ENCODE measurements around the gene ADARB2.
A peak's percentile ranks its signal among the peaks of the same experiment; 100 is the strongest.

The ADARB2 gene

DNA sequence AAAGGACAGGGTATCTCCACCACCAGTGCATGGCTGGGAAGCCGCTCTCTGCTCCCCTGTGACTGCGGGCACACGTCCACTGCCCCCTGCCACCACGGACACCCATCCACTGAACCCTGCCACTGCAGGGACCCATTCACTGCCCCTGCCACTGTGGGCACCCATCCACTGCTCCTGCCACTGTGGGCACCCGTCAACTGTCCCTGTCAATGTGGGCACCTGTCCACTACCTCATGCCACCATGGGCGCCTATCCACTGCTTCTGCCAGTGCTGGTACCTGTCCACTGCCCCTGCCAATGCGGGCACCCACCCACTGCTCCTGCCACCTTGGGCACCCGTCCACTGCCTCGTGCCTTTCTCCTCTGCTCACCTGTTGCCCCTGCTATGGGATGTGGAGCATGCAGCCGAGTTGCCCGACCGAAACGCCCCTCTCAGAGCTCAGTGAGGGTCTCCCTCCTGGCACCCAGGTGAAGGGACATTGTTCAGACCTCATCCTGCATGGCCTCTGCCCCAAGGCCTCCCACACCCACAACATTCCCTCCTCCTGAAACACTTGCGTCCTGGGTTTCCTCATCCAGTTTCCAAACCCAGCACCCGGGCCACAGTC, 207.4 kb downstream of the ADARB2 start:
- TF ChIP-seq FOXM1 (IDR thresholded peaks at IDR 0.05; ENCODE audit: borderline replicate concordance, low read depth) (no peak), EGR1 (IDR thresholded peaks at IDR 0.05) (no peak), CREB1 (IDR thresholded peaks at IDR 0.05; ENCODE audit: low read depth) (no peak), TAF1 (IDR thresholded peaks at IDR 0.05; ENCODE audit: low read depth) (no peak), CEBPB (IDR thresholded peaks at IDR 0.05) (no peak), EP300 (IDR thresholded peaks at IDR 0.05; ENCODE audit: borderline replicate concordance) (no peak), RAD21 (IDR thresholded peaks at IDR 0.05; ENCODE audit: low read depth) (no peak), TEAD4 (IDR thresholded peaks at IDR 0.05) (no peak), ZBTB7A (IDR thresholded peaks at IDR 0.05; ENCODE audit: low read depth) (no peak), TCF12 (IDR thresholded peaks at IDR 0.05; ENCODE audit: low read depth) (no peak), NFIC (IDR thresholded peaks at IDR 0.05) (no peak), YY1 (IDR thresholded peaks at IDR 0.05; ENCODE audit: low read depth) (no peak)
- TF ChIP-seq, protein P1, sequence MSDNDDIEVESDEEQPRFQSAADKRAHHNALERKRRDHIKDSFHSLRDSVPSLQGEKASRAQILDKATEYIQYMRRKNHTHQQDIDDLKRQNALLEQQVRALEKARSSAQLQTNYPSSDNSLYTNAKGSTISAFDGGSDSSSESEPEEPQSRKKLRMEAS (IDR thresholded peaks at IDR 0.05), result no peak
- TF ChIP-seq, protein P2, sequence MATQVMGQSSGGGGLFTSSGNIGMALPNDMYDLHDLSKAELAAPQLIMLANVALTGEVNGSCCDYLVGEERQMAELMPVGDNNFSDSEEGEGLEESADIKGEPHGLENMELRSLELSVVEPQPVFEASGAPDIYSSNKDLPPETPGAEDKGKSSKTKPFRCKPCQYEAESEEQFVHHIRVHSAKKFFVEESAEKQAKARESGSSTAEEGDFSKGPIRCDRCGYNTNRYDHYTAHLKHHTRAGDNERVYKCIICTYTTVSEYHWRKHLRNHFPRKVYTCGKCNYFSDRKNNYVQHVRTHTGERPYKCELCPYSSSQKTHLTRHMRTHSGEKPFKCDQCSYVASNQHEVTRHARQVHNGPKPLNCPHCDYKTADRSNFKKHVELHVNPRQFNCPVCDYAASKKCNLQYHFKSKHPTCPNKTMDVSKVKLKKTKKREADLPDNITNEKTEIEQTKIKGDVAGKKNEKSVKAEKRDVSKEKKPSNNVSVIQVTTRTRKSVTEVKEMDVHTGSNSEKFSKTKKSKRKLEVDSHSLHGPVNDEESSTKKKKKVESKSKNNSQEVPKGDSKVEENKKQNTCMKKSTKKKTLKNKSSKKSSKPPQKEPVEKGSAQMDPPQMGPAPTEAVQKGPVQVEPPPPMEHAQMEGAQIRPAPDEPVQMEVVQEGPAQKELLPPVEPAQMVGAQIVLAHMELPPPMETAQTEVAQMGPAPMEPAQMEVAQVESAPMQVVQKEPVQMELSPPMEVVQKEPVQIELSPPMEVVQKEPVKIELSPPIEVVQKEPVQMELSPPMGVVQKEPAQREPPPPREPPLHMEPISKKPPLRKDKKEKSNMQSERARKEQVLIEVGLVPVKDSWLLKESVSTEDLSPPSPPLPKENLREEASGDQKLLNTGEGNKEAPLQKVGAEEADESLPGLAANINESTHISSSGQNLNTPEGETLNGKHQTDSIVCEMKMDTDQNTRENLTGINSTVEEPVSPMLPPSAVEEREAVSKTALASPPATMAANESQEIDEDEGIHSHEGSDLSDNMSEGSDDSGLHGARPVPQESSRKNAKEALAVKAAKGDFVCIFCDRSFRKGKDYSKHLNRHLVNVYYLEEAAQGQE (IDR thresholded peaks at IDR 0.05; ENCODE audit: low read depth), result no peak
- TF ChIP-seq, protein P3, sequence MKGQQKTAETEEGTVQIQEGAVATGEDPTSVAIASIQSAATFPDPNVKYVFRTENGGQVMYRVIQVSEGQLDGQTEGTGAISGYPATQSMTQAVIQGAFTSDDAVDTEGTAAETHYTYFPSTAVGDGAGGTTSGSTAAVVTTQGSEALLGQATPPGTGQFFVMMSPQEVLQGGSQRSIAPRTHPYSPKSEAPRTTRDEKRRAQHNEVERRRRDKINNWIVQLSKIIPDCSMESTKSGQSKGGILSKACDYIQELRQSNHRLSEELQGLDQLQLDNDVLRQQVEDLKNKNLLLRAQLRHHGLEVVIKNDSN (IDR thresholded peaks at IDR 0.05), result no peak

DNA sequence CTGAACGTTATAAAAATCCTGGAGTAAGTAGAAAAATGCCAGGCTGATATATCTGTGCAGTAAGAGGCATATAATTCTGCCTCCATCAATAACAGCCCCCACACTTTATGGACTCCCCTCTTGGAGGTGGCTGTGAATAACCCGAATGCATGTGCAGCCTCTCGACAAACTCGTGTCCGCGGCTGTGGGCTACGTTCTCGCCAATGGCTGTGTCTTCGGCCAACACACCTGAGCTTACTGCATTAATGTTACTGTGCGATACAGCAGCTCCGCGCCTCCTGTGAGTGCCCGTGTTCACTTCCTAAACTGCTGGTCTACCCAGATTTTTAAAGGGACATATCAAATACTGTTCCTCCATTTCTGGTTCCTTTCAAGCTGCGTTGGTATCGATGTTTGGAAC, 209.4 kb downstream of the ADARB2 start:
- TF ChIP-seq CEBPB (IDR thresholded peaks at IDR 0.05), result no peak
- TF ChIP-seq, protein P3 (IDR thresholded peaks at IDR 0.05), result no peak
- no peak for TF ChIP-seq FOXM1 (IDR thresholded peaks at IDR 0.05; ENCODE audit: borderline replicate concordance, low read depth)
- TF ChIP-seq ZBTB7A (IDR thresholded peaks at IDR 0.05; ENCODE audit: low read depth), result no peak
- TF ChIP-seq CREB1 (IDR thresholded peaks at IDR 0.05; ENCODE audit: low read depth), result no peak
- TF ChIP-seq TEAD4 (IDR thresholded peaks at IDR 0.05), result no peak
- TF ChIP-seq, protein P1 (IDR thresholded peaks at IDR 0.05), result no peak
- TF ChIP-seq TCF12 (IDR thresholded peaks at IDR 0.05; ENCODE audit: low read depth), result no peak
- TF ChIP-seq EP300 (IDR thresholded peaks at IDR 0.05; ENCODE audit: borderline replicate concordance), result no peak
- TF ChIP-seq EGR1 (IDR thresholded peaks at IDR 0.05), result no peak
- TF ChIP-seq, protein P2 (IDR thresholded peaks at IDR 0.05; ENCODE audit: low read depth), result no peak
- no peak for TF ChIP-seq TAF1 (IDR thresholded peaks at IDR 0.05; ENCODE audit: low read depth)
- TF ChIP-seq NFIC (IDR thresholded peaks at IDR 0.05), result no peak
- no peak for TF ChIP-seq RAD21 (IDR thresholded peaks at IDR 0.05; ENCODE audit: low read depth)
- no peak for TF ChIP-seq YY1 (IDR thresholded peaks at IDR 0.05; ENCODE audit: low read depth)

DNA sequence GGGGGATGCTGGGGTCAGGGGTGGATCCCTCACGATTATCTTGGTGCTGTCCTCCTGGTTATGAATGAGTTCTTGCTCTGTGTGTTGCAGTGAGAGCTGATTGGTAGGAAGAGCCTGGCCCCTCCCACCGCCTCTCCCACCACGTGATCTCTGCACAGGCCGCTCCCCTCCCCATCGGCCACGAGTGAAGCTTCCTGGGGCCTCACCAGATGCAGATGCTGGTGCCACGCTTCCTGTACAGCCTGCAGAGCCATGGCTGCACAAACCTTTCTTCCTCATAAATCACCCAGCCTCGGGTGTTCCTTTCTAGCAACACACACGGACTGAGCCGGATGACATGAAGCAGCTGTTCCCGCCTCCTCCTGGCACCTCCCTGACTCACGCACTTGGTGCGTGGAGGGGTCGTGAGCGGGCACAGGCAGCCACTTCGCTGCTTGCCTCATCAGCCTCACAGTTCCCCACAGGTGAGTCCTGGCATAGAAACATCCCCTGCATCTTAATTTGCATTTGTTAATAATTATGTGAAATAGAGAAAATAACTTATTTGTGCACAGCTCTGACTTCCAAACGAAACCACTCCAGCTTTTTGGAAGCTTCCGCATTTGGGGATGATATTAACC, 210.8 kb downstream of the ADARB2 start:
- TF ChIP-seq, protein P3 (IDR thresholded peaks at IDR 0.05), result peak; percentile 58
- TF ChIP-seq ZBTB7A (IDR thresholded peaks at IDR 0.05; ENCODE audit: low read depth), result no peak

DNA sequence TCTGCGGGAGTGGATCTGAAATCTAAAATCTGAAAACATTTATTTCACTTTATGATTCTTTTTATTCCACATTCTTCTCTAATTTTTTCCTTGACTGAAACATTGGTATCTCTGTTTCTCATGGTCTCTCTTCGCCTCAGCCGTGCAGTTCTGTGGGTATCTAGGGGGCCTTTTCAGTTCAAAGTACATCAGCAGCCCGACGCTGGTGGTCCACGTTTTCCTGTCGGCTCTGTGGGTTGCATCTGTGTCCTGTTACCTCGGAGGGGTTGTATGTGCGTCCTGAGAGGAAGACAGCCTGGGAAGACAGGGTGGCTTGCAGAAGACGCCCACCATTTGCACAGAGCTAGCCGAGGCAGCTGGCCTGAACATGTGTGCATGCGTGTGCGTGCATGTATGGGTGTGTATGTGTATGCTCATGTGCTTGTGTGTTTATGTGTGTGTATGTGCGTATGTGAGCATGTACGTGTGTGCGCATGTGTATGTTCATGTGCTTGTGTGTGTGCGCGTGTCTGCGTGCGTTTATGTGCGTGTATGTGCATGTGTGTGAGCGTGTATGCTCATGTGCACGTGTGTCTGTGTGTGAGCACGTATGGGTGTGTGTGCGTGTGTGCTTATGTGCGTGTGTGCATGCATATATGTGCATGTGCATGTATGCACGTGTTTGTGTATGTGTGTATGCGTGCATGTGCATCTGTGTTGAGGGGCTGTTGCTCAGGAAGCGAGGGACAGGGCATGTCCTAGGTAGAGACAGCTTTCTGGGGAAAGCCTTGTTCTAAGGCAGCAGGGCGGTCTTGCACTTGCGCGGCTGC, 211.8 kb downstream of the ADARB2 start:
- TF ChIP-seq EP300 (IDR thresholded peaks at IDR 0.05; ENCODE audit: borderline replicate concordance), result no peak
- TF ChIP-seq NFIC (IDR thresholded peaks at IDR 0.05), result no peak
- TF ChIP-seq FOXM1 (IDR thresholded peaks at IDR 0.05; ENCODE audit: borderline replicate concordance, low read depth), result no peak
- no peak for TF ChIP-seq YY1 (IDR thresholded peaks at IDR 0.05; ENCODE audit: low read depth)
- no peak for TF ChIP-seq TAF1 (IDR thresholded peaks at IDR 0.05; ENCODE audit: low read depth)
- TF ChIP-seq, protein P3 (IDR thresholded peaks at IDR 0.05), result no peak
- TF ChIP-seq RAD21 (IDR thresholded peaks at IDR 0.05; ENCODE audit: low read depth), result no peak
- TF ChIP-seq TCF12 (IDR thresholded peaks at IDR 0.05; ENCODE audit: low read depth), result no peak

All from Ishikawa (cell line).